SKM-1 treated with dmso at 0.1 percent for 144 hours (cell line): ENCODE results near the gene CAP2.

Experiments
- DNase-seq: peaks from one replicate; lab custom pipeline; 2025; ENCODE audit not compliant: unreplicated experiment; lab: John Stamatoyannopoulos, UW

Gene CAP2

DNA sequence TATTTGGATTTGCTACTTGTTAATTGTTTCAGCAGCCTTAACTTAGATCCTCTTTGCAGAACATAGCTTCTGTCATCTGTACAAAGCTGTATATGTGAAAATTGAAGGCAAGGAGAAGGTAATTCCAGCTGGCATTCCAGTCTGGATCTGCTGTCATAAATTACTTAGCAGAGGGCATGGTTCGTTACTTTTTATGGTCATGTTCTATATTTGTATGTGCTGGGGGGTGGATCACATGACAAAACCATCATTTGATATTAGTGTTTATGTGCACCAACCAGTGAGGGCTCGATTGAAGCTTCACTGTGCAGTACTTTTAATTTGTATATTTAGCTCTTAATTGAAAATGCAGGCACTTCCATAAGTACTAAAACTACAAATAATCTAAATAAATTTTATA, 80.2 kb downstream of the CAP2 start:
- DNase-seq, result no peak

DNA sequence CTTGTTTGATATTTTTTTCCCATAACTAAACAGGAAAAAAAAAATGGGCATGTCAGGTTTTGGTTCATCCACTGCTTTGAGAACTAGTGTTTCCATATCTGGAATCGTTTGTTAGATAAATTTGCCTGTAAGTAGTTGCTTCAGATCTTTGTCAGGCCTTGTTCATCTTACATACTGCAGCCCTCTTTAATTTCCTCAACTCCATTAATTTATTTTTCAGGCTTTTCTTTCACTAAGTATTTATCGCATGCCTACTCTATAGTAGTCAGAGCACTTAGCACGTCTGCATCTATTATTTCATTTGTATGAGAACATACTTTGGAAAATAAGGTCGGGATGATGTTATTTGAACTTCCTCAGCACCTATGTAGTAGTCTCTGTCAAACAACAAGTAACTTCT, 80.9 kb downstream of the CAP2 start:
- no peak for DNase-seq

DNA sequence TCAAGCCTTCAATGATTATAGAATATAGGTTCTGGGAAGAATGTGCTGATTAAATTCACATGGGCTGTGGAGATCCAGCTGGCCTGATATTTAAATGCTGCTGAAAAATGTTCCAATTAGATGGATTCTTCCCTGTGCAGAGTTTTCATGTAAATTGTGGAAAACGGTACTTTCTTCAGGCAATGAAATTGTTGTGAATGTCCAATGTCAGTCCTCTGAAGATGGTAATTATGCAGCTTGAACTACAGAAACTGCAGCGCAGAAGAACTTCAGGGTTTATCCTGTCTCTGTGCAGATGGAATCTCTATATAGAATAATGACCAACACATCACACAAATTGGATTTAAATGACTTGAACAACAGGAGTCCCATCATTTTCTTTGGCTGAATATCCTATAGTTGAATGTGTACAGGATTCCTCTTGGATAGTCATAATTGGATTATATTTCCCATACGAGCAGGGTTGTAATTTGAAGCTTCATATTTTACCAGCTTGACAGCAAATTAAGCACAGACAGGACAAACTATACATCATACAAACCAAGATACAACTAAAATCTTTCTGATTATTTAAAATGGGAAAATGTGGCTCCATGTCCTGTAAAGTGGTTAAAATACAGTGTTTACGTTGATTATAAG, 82.3 kb downstream of the CAP2 start:
- no peak for DNase-seq

DNA sequence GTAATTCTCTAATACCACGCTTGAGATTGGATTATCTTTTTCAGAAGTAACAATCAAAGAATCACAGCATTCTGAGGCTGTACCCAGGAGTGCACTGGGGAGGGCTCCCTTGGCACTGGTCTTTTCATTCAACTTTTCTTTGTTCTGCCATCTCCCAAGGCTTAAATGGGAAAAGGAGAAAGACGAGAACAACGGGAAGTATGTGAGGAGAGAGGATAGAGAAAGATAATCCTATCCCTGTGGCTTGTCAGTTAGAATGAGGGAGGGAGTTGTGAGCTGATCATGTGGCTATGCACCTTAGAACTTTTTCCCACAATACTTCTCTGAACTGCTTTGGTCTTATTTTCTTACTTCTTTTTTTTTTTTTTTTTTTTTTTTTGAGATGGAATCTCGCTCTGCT, 83.1 kb downstream of the CAP2 start:
- DNase-seq, result no peak

DNA sequence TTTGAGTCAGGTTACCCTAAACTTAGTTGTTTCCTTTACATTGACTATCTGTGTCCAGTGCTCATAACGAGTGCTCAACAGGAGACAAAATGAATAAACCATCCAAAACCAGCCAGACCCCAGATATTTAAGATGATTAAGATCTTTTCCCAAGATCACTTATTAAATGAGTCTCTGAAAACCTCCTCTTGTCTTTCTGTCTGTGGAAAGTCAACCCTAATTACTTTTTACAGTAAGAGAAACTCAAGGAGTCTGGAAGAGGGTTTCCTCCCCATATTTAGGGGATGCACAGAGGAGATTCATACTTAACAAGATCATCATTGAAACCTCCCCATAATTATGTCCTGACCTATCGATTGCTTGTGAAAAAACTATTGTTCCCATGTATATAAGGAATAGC, 84.0 kb downstream of the CAP2 start:
- DNase-seq, result no peak

DNA sequence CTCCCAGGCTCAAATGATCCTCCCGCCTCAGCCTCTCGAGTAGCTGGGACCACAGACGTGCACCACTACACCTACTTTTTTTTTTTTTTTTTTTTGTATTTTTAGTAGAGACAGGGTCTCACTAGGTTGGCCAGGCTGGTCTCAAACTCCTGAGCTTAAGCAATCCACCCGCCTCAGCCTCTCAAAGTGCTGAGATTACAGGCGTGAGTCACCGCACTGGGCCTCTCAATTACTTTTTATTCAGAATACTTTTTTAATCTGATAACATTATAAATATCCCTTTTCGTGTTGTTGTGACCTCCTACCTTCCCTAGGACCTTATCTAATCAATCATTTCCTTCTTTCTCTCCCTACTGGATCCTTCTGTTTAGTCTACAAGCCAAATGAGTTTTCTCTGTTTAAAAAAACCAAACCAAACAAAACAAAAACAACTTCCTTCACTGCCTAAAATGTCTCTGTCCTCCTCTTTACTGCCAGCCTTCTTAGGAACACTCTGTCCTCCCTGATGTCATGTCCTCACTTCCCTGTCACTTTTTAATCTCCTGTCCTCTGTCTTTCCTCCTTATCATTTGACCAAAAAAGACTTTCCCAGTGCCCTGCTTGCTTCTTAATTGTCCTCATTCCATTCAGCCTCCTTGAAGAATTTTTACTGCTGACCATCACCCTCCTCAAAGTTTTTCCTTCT, 85.0 kb downstream of the CAP2 start:
- no peak for DNase-seq

DNA sequence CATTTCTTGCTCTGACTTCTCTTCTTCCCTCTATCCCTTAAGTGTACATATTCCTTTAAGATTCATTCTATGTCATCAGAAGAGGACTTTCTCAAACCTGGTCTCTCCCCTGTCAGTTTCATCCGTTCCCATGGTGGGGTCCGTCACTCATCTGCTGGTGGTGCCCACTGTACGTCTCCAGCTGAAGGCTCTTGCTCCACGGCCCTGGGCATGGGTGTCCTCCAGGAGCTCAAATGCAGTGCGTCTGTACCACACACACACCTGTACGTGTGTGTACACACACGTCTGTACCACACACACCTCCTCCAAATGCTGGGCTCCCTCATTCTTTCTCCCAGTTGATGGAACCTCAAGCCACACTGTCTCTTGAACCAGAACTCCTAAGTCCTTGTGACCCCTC, 85.6 kb downstream of the CAP2 start:
- no peak for DNase-seq

DNA sequence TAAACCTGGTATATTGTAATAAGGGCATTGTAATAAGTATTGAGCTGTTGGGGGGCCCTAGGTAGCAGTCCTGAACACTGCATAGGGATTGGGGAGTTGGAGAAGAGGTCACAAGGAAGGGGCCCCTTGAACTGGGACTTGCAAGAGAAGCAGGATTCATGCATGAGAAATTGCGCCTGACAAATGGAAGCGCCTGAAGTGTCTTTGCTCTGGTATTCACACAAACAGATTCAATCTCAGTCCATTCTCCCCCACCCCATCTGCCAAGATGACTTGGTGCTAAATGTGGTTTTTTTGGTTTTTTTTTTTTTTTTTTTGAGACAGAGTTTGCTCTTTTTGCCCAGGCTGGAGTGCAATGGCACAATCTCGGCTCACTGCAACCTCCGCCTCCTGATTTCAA, 87.1 kb downstream of the CAP2 start:
- no peak for DNase-seq

DNA sequence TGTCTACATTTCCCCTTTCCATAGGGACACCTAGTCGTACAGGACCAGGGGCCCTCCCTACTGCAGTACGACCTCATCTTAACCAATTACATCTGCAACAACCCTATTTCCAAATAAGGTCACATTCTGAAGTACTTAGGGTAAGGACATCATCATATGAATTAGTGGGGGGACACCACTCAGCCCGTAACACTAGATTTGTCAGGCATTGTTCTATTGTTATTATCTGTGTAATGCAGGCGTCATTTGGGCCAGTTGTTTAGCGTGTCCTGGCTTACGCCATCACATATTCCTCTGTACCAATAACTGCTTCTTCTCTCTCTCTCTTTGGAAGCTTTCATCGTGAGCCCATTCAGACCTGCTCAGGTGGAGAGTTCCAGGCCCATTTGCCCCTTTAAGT, 89.3 kb downstream of the CAP2 start:
- no peak for DNase-seq

DNA sequence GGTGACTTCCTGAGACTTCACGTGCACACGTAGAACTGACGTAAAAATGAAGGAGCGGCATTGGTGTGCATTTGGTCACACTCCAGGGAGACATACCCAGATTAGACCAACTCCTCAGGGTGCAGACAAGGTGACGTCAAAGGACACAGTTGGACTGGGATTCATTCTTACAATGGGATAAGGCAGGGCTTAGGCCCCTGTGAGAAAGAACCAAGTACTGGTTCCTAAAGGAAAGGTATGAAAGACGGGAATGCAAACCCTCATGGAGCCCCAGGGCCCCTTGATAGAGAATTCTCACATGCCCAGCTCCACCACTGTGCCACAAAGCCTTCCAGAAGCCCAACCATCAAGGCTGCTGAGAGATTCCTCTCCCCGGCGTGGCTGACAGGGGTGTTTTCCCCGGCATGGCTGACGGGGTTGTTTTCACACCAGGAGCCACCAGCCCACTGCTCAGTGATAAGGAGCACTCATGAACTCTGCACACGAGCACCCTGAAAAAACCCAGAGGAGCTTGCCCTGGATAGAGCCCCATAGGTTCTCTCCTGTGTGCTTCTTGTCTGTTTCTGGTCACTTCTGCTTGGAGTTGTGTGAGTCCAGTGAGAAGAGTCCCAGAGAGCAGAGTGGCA, 90.1 kb downstream of the CAP2 start:
- no peak for DNase-seq

DNA sequence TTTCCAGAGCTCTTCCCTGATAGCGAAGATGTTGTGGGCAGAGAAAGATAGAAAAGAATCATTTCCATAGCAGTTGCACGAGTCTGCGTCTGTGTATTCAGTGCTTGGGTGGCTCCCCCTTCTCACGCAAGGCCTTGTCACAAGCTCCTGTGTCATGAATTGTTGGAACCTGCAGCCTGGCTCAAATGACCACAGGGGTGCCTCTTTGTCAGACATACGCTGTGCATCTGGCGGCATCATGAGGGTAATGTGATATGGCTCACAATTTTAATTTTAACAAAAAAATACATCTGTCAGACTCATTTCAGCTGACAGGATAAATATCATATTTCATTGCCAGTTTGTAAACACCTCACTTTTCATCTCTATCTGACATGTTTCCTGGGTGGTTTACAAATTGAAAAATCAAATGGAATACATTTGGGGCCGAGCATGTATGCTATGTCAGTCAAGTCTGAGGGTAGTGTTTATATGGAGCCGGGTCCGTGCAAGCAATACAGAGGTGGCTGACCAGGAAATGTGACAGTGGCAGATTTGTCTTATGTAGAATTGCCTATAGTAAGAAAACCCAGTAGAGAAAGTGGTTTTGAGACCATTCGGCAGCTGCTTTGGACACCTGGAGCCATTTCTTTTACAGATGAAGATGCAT, 90.9 kb downstream of the CAP2 start:
- no peak for DNase-seq

DNA sequence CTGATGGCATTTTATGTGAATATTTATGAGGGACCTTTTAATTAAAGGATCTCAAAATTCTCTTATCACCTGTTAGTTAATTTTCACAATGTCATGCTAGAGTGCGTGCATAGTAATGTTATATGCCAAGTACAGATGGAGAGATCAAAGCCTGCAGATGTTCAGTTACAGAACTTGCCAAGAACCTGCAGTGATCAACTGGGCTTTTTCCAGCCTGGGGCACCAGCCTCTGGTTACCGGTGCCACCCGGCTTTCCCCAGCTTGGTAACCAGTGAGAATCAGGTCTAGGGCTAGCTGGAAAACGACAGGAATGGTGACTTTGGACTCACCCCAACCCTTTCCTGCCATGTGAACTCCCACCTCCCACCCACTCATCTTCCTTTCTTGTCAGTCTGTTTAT, 91.8 kb downstream of the CAP2 start:
- DNase-seq, result no peak

DNA sequence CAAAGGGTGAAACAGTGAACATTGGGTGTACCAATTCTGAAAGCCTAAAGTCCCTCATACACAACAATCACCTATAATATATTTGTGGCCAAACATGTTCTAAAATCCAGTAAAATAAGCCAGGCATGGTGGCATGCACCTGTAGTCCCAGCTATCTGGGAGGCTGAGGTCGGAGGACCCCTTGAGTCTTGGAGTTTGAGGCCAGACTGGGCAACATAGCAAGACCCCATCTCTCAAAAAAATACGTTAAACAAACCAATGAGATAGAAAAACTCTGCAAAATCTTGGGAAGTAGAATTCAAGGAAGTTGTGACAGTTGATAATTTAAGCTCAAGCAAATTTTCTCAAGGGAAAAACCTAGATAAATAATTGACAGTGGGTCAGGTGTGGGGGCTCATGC, 92.6 kb downstream of the CAP2 start:
- no peak for DNase-seq

DNA sequence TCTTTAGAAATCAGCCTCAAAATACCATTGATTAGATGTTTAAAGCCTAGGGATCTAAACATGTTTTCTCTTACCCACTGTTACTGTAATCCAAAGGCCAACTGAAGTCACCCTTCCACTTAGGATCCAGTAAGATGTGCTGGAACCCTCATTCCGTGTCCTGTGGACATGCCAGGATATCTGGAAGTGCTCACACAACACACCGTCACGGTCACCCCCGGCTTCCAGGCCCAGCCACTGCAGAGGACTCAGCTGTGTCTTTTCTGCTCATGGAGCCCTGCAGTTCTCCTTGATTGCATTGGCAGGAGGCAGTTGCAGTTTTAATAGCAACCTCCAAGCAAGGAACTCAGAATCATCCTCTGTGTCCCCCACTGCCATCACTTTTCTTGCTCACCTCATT, 93.3 kb downstream of the CAP2 start:
- no peak for DNase-seq

DNA sequence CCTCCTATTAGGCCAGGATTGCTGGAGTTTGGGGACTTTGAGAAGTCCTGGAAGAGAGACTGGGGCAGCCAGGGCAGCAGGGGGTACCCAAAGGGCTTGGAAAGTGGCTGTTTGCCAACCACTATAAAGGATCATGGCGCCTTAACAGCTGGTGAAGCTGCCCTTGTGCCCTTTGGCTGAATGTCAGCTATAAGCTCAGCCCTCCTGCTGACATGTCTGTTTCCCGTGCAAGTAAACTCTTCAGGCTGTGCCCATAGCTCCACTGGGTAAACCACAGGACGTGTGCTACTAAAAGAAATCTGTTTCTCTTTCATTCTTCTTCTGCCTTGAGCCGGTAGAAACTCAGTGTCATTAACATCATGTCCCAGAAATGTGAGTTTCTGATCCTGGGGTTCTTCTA, 97.3 kb downstream of the CAP2 start:
- DNase-seq, result no peak

DNA sequence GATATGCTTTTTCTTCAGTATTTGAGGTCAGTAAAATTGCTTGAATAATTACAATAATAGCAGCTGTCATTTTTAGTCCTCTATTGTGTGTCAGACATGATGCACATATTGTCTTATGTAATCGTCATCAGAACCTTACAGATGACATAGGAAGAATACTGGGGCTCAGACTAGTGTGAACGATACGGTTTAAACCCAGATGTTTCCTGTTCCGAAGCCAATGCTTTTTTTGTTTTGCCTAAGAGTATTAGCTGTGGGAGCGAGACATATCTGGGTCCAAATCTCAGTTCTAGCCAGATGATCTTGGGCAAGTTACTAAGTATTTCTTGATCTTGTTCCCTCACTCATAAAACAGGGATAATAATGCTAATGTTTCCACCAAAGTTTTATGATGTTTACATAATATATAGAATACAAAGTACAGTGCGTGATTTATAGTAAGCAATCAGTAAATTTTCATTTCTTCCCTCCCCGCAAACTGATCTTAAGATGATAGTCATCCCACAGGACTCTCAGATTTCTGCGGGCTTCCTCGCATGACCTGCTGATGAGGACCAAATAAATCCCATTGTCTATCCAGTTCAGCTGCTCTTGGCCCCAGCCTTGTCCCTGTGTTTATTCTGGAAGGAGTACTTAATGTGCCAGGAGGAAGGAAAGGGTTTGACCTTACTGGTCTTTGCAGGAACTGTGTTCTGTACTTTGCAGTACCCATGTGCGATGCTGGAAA, 98.2 kb downstream of the CAP2 start:
- no peak for DNase-seq

DNA sequence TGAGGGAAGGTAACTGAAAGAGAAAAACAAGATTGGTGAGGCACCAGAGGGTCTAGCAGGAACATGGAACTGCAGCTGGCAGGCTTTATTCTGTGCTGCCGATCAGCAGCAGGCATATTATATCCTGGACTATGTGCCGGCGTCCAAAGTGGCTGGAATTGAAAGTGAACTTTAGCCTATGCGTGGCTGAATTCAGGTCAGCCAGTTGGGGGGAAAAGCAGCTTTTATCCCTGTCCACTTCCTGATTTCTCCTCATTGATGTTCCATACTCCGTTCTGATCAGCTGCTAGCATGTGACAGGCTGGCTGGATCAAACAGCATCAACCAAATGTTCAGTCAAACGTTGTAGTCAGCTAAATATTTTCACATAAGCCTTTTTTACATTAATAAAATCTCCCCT, 99.0 kb downstream of the CAP2 start:
- no peak for DNase-seq

DNA sequence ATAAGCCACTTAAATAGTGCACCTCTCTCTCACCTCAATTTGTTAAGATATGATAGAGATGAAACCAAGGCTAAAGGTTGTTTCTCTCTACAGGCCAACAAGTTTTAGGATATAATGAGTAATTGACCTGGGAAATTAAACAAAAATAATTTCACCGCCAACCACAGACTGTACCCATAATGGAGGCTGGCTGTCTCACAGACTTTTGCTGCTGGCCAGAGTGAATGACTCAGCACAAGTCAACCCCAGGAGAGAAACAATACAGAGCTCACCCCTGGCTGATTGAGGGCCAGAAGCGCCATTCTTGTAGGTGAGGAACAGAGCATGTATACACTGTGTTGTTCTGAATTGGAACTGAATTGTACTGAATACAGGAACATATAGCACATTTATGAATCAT, 99.9 kb downstream of the CAP2 start:
- DNase-seq, result no peak

DNA sequence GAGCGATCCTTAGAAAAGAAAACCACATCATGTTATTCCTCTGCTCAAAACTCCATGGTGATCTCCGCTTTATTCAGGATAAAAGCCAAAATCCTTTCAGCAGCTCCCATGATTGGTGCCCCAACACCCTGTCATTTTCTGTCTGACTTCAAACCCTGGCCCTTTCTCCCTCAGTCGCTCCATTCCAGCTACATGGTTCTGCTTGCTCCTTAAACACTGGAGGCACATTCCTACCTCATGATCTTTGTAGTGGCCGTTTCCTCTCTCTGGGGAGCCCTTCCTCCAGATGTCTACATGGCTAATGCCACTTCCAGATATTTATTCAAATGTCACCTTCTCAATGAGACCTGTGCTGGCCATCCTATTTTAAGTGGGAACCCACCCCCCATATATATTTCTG, 100.8 kb downstream of the CAP2 start:
- DNase-seq, result no peak

DNA sequence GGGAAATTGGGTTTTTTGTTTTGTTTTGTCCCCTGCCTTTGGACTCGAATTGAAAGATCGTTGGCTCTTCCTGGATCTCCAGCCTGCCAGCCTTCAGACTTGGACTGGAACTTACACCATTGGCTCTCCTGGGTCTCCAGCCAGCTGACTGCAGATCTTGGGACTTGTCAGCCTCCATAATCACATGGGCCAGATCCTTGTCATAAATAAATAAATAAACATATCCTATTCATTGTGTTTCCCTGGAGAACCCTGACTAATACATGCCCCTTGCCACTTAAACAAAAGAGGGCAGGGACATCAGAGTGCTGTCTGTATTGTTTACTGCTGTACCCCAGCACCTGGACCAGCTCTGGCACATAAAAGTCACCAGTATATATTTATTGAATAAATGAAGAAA, 101.5 kb downstream of the CAP2 start:
- DNase-seq, result no peak

DNA sequence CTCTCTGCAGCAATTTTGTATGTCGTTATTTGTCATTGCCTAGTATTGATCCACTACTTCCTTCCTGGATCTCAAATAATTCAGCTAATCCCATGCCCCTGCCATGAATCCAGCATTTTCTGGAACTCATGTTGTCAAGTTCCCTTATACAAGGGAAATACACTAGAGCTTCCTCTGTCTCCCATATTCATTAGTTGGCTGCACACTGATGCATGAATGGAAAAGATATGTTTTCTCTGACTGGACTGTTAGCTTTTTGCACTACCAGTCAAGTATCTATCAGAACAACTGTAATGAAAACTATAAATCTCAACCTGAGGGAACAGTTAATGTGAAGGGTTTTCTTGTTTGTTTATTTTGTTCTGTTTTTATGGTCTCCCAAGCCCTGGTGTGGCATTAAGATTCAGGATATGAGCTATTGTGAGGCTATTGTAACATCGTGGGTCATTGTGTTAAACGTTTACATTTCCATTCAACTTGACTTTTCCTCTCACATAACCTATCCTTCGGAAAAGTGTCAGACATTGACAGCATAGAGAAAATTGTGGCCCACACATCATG, 104.2 kb downstream of the CAP2 start:
- no peak for DNase-seq
